ENCODE measurements around the gene CD200R1. TPM values are rescaled to one million over a fixed set of nuclear protein-coding genes. Genes with fewer than 3 reads are reported as not detected.

The CD200R1 gene
- total and polyA plus RNA-seq, 9 of the 15 experiments (the other 6 are each of a cell fraction or from before 2014, with no cell fraction given): 0.04 to 0.23 (median 0.09) TPM; not detected in 5

DNA sequence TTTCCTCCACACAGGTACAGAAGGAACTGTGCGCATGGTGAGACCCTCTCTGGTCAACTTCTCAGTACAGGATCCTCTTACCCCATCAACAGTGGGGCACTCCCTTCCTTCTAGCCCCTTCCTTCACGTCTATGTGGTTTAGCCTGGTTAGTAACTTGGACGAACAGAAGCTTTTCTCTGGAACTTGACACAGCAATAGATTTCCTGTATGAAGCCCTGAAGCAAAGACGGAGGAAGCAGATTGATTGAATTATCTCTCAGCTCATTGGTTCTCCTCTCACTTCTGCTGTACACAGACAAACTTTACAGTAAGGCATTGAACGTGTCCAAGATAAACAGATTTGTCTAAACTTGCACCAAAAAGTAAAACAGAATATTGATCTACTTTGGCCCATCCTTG lies at the start of gene CD200R1 (continued):
- TF ChIP-seq, protein P1, sequence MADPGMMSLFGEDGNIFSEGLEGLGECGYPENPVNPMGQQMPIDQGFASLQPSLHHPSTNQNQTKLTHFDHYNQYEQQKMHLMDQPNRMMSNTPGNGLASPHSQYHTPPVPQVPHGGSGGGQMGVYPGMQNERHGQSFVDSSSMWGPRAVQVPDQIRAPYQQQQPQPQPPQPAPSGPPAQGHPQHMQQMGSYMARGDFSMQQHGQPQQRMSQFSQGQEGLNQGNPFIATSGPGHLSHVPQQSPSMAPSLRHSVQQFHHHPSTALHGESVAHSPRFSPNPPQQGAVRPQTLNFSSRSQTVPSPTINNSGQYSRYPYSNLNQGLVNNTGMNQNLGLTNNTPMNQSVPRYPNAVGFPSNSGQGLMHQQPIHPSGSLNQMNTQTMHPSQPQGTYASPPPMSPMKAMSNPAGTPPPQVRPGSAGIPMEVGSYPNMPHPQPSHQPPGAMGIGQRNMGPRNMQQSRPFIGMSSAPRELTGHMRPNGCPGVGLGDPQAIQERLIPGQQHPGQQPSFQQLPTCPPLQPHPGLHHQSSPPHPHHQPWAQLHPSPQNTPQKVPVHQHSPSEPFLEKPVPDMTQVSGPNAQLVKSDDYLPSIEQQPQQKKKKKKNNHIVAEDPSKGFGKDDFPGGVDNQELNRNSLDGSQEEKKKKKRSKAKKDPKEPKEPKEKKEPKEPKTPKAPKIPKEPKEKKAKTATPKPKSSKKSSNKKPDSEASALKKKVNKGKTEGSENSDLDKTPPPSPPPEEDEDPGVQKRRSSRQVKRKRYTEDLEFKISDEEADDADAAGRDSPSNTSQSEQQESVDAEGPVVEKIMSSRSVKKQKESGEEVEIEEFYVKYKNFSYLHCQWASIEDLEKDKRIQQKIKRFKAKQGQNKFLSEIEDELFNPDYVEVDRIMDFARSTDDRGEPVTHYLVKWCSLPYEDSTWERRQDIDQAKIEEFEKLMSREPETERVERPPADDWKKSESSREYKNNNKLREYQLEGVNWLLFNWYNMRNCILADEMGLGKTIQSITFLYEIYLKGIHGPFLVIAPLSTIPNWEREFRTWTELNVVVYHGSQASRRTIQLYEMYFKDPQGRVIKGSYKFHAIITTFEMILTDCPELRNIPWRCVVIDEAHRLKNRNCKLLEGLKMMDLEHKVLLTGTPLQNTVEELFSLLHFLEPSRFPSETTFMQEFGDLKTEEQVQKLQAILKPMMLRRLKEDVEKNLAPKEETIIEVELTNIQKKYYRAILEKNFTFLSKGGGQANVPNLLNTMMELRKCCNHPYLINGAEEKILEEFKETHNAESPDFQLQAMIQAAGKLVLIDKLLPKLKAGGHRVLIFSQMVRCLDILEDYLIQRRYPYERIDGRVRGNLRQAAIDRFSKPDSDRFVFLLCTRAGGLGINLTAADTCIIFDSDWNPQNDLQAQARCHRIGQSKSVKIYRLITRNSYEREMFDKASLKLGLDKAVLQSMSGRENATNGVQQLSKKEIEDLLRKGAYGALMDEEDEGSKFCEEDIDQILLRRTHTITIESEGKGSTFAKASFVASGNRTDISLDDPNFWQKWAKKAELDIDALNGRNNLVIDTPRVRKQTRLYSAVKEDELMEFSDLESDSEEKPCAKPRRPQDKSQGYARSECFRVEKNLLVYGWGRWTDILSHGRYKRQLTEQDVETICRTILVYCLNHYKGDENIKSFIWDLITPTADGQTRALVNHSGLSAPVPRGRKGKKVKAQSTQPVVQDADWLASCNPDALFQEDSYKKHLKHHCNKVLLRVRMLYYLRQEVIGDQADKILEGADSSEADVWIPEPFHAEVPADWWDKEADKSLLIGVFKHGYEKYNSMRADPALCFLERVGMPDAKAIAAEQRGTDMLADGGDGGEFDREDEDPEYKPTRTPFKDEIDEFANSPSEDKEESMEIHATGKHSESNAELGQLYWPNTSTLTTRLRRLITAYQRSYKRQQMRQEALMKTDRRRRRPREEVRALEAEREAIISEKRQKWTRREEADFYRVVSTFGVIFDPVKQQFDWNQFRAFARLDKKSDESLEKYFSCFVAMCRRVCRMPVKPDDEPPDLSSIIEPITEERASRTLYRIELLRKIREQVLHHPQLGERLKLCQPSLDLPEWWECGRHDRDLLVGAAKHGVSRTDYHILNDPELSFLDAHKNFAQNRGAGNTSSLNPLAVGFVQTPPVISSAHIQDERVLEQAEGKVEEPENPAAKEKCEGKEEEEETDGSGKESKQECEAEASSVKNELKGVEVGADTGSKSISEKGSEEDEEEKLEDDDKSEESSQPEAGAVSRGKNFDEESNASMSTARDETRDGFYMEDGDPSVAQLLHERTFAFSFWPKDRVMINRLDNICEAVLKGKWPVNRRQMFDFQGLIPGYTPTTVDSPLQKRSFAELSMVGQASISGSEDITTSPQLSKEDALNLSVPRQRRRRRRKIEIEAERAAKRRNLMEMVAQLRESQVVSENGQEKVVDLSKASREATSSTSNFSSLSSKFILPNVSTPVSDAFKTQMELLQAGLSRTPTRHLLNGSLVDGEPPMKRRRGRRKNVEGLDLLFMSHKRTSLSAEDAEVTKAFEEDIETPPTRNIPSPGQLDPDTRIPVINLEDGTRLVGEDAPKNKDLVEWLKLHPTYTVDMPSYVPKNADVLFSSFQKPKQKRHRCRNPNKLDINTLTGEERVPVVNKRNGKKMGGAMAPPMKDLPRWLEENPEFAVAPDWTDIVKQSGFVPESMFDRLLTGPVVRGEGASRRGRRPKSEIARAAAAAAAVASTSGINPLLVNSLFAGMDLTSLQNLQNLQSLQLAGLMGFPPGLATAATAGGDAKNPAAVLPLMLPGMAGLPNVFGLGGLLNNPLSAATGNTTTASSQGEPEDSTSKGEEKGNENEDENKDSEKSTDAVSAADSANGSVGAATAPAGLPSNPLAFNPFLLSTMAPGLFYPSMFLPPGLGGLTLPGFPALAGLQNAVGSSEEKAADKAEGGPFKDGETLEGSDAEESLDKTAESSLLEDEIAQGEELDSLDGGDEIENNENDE (IDR thresholded peaks at IDR 0.05; ENCODE audit: low read depth, low read length): no peak
- TF ChIP-seq EWSR1 (IDR thresholded peaks at IDR 0.05; ENCODE audit: borderline replicate concordance, low read depth, partially characterized antibody) (no peak), NR2C1 (IDR thresholded peaks at IDR 0.05) (no peak), NR2C1 (tag; IDR thresholded peaks at IDR 0.05) (no peak), SMAD4 (CRISPR knock-in tag; conservative IDR thresholded peaks at IDR 0.05) (no peak), ZNF707 (CRISPR knock-in tag; conservative IDR thresholded peaks at IDR 0.05) (no peak), NRF1 (conservative IDR thresholded peaks at IDR 0.05 in 1 of 2, IDR thresholded peaks at IDR 0.05 in 1 of 2) (no peak), PTBP1 (IDR thresholded peaks at IDR 0.05; ENCODE audit: low read depth, low read length) (no peak)

Measured in K562 (cell line).